DOHH2 (cell line): ENCODE data around the gene SIGMAR1.

Experiments
- EZH2phosphoT487 ChIP-seq: fragments of 200-600 bp; sonication (generic); IDR thresholded peaks from 2 replicates; pipeline ENCODE4 v1.6.1; 2017; ENCODE audit warnings: borderline replicate concordance, mild to moderate bottlenecking, antibody characterized with exemption, low read length, moderate library complexity, mixed read lengths
- TF ChIP-seq, protein P1 (sequence below): fragments of 200-600 bp; sonication (generic); IDR thresholded peaks from one replicate; pipeline ENCODE4 v1.5.1; 2014; ENCODE audit warnings: antibody characterized with exemption, mild to moderate bottlenecking, low read depth, low read length; ENCODE audit not compliant: poor library complexity, severe bottlenecking

- TF ChIP-seq, protein P1, sequence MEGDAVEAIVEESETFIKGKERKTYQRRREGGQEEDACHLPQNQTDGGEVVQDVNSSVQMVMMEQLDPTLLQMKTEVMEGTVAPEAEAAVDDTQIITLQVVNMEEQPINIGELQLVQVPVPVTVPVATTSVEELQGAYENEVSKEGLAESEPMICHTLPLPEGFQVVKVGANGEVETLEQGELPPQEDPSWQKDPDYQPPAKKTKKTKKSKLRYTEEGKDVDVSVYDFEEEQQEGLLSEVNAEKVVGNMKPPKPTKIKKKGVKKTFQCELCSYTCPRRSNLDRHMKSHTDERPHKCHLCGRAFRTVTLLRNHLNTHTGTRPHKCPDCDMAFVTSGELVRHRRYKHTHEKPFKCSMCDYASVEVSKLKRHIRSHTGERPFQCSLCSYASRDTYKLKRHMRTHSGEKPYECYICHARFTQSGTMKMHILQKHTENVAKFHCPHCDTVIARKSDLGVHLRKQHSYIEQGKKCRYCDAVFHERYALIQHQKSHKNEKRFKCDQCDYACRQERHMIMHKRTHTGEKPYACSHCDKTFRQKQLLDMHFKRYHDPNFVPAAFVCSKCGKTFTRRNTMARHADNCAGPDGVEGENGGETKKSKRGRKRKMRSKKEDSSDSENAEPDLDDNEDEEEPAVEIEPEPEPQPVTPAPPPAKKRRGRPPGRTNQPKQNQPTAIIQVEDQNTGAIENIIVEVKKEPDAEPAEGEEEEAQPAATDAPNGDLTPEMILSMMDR = no peak
- no peak for TF ChIP-seq EZH2phosphoT487
Observed at GRCh38 chr9:34587271-34587670, 50.3 kb downstream of the SIGMAR1 start.
